SK-N-SH treated with all-trans-retinoic acid at 6 μM for 48 hours (cell line): Measurements from ENCODE around the gene NFIB.

Experiments
- ARNTL ChIP-seq: fragments of 450-650 bp; formaldehyde crosslinking; IDR thresholded peaks from 2 replicates; pipeline ENCODE4 v1.5.0; 2020; ENCODE audit warnings: low read depth, mild to moderate bottlenecking, moderate library complexity, borderline replicate concordance
- ESRRG ChIP-seq: fragments of 250-450 bp; sonication (Bioruptor Pico); IDR thresholded peaks from 2 replicates; pipeline ENCODE4 v1.6.1; 2021; ENCODE audit warnings: mild to moderate bottlenecking
- TF ChIP-seq, protein P1 (sequence below): fragments of 250-450 bp; sonication (Bioruptor Pico); IDR thresholded peaks from 2 replicates; pipeline ENCODE4 v1.8.0; 2020; ENCODE audit warnings: mild to moderate bottlenecking, moderate library complexity, borderline replicate concordance

DNA sequence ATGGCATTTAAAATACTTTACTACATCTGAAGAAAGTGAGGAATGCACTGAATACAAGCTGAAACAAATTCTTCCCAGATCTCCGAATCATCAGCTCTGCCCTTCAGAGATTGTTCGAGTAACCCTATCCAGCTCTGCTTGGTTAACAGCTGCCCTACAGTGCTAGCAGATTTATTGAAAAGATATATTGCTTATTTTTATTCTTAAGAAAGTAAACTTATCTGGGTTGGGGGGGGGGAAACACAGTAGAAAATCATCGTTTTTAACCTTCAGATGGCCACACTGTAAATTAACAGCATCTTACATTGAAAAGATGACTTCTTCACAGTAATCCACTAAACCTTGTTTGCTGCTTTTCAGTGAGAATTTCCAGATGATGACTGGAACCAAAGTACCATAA lies 210.8 kb downstream of the NFIB start:
- TF ChIP-seq, protein P1, sequence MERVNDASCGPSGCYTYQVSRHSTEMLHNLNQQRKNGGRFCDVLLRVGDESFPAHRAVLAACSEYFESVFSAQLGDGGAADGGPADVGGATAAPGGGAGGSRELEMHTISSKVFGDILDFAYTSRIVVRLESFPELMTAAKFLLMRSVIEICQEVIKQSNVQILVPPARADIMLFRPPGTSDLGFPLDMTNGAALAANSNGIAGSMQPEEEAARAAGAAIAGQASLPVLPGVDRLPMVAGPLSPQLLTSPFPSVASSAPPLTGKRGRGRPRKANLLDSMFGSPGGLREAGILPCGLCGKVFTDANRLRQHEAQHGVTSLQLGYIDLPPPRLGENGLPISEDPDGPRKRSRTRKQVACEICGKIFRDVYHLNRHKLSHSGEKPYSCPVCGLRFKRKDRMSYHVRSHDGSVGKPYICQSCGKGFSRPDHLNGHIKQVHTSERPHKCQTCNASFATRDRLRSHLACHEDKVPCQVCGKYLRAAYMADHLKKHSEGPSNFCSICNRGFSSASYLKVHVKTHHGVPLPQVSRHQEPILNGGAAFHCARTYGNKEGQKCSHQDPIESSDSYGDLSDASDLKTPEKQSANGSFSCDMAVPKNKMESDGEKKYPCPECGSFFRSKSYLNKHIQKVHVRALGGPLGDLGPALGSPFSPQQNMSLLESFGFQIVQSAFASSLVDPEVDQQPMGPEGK (CRISPR knock-in tag), result no peak
- TF ChIP-seq ESRRG (CRISPR knock-in tag) (no peak), ARNTL (CRISPR knock-in tag) (no peak)
